Measurements from ENCODE around the gene MYH1.

DNA sequence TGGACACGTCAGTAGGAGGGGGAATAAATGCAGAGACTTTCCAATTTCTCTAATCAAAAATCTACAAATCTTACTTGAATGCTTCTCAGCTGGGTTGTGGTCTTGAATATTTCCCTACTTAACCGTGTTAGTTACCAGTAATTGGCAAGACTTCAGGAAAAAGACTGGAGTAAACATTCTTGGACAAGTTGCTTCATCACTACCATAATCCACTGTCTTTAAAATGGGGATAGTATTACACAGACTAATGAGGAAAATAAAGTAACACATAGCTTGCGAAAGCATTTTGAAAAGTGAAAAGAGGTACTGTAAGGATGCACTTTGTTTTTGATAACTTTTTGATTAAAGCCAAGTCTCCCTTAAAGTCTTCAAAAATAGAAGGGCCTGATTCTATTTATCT lies 18.4 kb downstream of the MYH1 start:
- TF ChIP-seq, protein P1, sequence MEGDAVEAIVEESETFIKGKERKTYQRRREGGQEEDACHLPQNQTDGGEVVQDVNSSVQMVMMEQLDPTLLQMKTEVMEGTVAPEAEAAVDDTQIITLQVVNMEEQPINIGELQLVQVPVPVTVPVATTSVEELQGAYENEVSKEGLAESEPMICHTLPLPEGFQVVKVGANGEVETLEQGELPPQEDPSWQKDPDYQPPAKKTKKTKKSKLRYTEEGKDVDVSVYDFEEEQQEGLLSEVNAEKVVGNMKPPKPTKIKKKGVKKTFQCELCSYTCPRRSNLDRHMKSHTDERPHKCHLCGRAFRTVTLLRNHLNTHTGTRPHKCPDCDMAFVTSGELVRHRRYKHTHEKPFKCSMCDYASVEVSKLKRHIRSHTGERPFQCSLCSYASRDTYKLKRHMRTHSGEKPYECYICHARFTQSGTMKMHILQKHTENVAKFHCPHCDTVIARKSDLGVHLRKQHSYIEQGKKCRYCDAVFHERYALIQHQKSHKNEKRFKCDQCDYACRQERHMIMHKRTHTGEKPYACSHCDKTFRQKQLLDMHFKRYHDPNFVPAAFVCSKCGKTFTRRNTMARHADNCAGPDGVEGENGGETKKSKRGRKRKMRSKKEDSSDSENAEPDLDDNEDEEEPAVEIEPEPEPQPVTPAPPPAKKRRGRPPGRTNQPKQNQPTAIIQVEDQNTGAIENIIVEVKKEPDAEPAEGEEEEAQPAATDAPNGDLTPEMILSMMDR (IDR thresholded peaks at IDR 0.05) = no peak
- TF ChIP-seq EP300 (IDR thresholded peaks at IDR 0.05) = no peak

All from sigmoid colon (tissue), 4 donors.